ENCODE results near the gene SIL1. TPM values are rescaled to one million over a fixed set of nuclear protein-coding genes. Genes with fewer than 3 reads are reported as not detected.

SIL1 gene
- total RNA-seq, 1 donor from 2014 or later: 29.9 TPM

DNA sequence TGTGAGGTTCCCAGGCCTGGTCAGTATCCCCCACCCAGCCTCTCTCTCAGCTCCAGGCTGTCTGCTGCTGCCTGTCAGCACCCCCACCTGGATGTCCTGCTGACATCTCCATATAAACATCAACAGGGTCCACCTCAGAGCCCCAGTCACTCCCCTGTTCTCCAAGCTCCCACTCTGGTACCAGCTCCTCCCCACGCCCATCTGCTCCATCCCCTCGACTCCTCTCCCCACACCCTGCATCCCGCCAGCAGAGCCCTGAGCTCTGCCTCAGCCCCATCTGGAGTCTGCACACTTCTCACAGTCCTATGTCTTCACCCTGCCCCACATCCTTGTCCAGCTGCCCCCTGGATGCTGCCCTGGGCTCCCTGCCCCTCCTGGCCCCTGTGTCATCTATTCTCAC lies 255.3 kb downstream of the SIL1 start:
- Histone ChIP-seq H3K36me3 (ENCODE audit: control insufficient read depth, insufficient read depth, low read length) (no peaks in the 10 kb centered on the region), H3K4me3 (ENCODE audit: low read depth, low read length) (no peak overlapping the region), H3K27me3 (ENCODE audit: control insufficient read depth, insufficient read depth, low read length) (no peaks in the 10 kb centered on the region)
- TF ChIP-seq, protein P1, sequence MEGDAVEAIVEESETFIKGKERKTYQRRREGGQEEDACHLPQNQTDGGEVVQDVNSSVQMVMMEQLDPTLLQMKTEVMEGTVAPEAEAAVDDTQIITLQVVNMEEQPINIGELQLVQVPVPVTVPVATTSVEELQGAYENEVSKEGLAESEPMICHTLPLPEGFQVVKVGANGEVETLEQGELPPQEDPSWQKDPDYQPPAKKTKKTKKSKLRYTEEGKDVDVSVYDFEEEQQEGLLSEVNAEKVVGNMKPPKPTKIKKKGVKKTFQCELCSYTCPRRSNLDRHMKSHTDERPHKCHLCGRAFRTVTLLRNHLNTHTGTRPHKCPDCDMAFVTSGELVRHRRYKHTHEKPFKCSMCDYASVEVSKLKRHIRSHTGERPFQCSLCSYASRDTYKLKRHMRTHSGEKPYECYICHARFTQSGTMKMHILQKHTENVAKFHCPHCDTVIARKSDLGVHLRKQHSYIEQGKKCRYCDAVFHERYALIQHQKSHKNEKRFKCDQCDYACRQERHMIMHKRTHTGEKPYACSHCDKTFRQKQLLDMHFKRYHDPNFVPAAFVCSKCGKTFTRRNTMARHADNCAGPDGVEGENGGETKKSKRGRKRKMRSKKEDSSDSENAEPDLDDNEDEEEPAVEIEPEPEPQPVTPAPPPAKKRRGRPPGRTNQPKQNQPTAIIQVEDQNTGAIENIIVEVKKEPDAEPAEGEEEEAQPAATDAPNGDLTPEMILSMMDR (IDR thresholded peaks at IDR 0.05; ENCODE audit: insufficient read depth, low read length, poor library complexity, severe bottlenecking): no peak
- DNase-seq (ENCODE audit: low read depth): no peak

- no peak for DNase-seq (ENCODE audit: low read depth)
- Histone ChIP-seq H3K4me3 (ENCODE audit: low read depth, low read length) (no peak overlapping the region), H3K36me3 (ENCODE audit: control insufficient read depth, insufficient read depth, low read length) (no peaks in the 10 kb centered on the region), H3K27me3 (ENCODE audit: control insufficient read depth, insufficient read depth, low read length) (no peaks in the 10 kb centered on the region)
- TF ChIP-seq, protein P1 (IDR thresholded peaks at IDR 0.05; ENCODE audit: insufficient read depth, low read length, poor library complexity, severe bottlenecking): no peak
Observed at GRCh38 chr5:138942066-138942465, 256.1 kb downstream of the SIL1 start.

- Histone ChIP-seq H3K27me3 (ENCODE audit: control insufficient read depth, insufficient read depth, low read length) (no peaks in the 10 kb centered on the region), H3K4me3 (ENCODE audit: low read depth, low read length) (no peak overlapping the region), H3K36me3 (ENCODE audit: control insufficient read depth, insufficient read depth, low read length) (peaks cover 4% of the 10 kb centered on the region)
- no peak for DNase-seq (ENCODE audit: low read depth)
- TF ChIP-seq, protein P1 (IDR thresholded peaks at IDR 0.05; ENCODE audit: insufficient read depth, low read length, poor library complexity, severe bottlenecking): no peak
Observed at GRCh38 chr5:138938526-138938925, 259.6 kb downstream of the SIL1 start.

DNA sequence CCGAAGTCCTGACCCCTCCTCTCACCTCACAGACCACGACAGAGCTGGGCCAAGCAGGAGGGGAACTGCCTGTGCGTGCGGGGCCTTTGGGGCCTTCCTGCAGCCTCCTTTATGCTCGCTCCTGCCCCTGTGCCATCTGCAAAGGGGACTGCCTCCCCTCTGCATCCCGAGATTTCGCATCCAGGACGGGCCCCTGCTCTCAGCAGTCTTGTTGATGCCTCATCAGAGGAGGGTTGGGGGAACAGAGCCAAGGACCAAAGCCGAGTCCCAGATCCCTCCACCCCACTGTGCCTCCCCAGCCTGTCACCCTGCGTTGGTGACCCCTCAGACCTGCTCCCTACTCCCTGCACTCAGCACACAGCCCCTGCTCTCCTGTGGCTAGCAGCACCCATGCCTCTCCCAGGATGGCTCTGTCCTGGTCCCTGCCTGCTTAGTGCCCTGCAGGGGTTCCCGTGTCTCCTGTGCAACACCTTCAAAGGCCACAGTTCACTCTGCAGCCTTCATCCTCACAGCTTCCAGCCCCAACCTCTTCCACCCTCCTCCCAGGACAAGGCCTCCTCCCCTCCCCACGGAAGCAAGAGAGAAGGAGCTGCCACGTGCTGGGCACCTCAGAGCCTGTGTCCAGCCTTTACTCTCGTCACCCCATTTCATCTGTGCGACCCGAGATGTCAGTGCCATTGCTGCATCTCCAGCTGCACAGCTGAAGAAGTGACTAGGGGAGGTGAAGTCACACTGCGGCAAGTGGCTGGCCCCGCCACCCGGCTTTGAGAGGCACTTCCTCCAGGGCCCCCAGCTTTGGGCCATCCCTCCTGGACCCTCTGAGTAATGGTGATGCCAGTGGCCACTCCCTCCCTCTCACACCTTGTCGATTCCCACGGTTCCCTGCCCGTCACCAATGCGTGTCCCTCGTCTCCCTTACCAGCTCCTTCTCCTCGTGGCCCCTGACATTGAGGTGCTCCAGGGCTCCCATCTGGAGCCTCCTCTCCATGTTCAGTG lies 260.5 kb downstream of the SIL1 start:
- TF ChIP-seq, protein P1 (IDR thresholded peaks at IDR 0.05; ENCODE audit: insufficient read depth, low read length, poor library complexity, severe bottlenecking): no peak
- no peaks in the 10 kb centered on the region for H3K27me3 ChIP-seq (ENCODE audit: control insufficient read depth, insufficient read depth, low read length)
- DNase-seq (ENCODE audit: low read depth): no peak
- peaks cover 5% of the 10 kb centered on the region for H3K36me3 ChIP-seq (ENCODE audit: control insufficient read depth, insufficient read depth, low read length)
- H3K4me3 ChIP-seq (ENCODE audit: low read depth, low read length): no peak overlapping the region

DNA sequence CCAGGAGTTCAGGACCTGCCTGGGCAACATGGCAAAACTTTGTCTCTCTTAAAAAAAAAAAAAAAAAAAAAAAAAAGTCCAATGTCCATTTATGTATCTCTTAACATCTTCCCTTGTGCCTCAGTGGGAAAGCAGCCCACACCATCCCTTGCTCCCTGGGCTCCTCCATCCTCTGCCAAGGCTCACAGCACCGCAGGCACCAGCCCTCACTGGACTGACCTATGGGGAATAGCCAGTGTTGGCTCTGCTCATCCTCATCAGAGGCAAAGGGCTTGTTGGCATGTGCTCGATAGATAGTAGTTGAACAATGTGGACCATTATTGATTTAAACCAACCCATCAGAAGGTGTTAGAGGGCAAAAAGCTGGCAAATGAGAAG lies 261.2 kb downstream of the SIL1 start:
- no peaks in the 10 kb centered on the region for H3K27me3 ChIP-seq (ENCODE audit: control insufficient read depth, insufficient read depth, low read length)
- H3K36me3 ChIP-seq (ENCODE audit: control insufficient read depth, insufficient read depth, low read length): peaks cover 5% of the 10 kb centered on the region
- H3K4me3 ChIP-seq (ENCODE audit: low read depth, low read length): no peak overlapping the region
- no peak for DNase-seq (ENCODE audit: low read depth)
- TF ChIP-seq, protein P1 (IDR thresholded peaks at IDR 0.05; ENCODE audit: insufficient read depth, low read length, poor library complexity, severe bottlenecking): no peak
